ENCODE data around the gene INSIG2.

The INSIG2 gene

DNA sequence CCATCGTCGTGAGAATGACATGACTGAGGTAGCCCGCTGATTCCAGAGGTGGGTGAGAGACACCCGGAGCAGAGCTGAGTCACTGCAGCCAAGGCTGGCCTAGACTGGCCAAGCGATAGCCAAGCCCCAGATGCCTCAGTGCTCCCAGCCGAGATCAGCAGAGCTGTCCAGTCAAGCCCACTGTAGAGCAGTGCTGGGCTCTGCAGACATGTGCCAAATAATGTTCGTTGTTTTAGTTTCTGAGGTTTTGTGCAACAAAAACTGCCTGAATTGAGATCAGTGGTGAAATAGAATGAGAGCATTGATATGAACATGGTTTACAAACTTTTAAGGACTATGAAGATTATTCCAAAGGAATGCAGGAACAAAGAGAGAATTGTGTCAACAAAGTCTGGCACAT is 42.1 kb downstream of the INSIG2 start:
- Histone ChIP-seq H3K9me3 (ENCODE audit: insufficient read depth, low read depth, low read length) (no peaks in the 10 kb centered on the region), H3K4ac (ENCODE audit: low read depth, low read length) (no peak overlapping the region), H4K91ac (ENCODE audit: low read depth, low read length) (no peak overlapping the region), H3K36me3 (ENCODE audit: control insufficient read depth in 1 of 2, insufficient read depth in 2 of 2, low read length in 2 of 2) (no peaks in the 10 kb centered on the region), H3K9ac (ENCODE audit: low read length) (no peak overlapping the region), H2BK5ac (ENCODE audit: low read depth, low read length, poor library complexity) (no peak overlapping the region), H3K27me3 (ENCODE audit: insufficient read depth, low read length) (no peaks in the 10 kb centered on the region), H4K12ac (ENCODE audit: low read depth, low read length) (no peak overlapping the region), H3K4me2 (ENCODE audit: low read length) (no peak overlapping the region), H3K23ac (ENCODE audit: low read length) (no peak overlapping the region), H2AK5ac (ENCODE audit: low read length) (no peak overlapping the region), H4K8ac (ENCODE audit: low read depth, low read length) (no peak overlapping the region), H3K79me2 (ENCODE audit: control insufficient read depth, insufficient read depth, low read length, poor library complexity) (no peaks in the 10 kb centered on the region), H3K27ac (ENCODE audit: low read depth, low read length) (no peak overlapping the region), H2BK120ac (ENCODE audit: insufficient read depth, low read length, poor library complexity) (no peak overlapping the region), H2AFZ (ENCODE audit: insufficient read depth, low read length, poor library complexity) (no peak overlapping the region), H3K79me1 (ENCODE audit: low read length) (no peaks in the 10 kb centered on the region), H3K14ac (ENCODE audit: low read length) (no peak overlapping the region), H3K4me3 (ENCODE audit: low read depth, low read length) (no peak overlapping the region), H2BK12ac (ENCODE audit: low read length) (no peak overlapping the region), H3K4me1 (ENCODE audit: control insufficient read depth in 1 of 2, insufficient read depth in 2 of 2, low read length in 2 of 2) (no peaks in the 10 kb centered on the region), H3K18ac (ENCODE audit: low read length) (no peak overlapping the region)
- DNase-seq: no peak
- WGBS (ENCODE audit: extremely low coverage, insufficient coverage, insufficient read length): no CpG with 5 or more reads among the region's 7 CpGs

DNA sequence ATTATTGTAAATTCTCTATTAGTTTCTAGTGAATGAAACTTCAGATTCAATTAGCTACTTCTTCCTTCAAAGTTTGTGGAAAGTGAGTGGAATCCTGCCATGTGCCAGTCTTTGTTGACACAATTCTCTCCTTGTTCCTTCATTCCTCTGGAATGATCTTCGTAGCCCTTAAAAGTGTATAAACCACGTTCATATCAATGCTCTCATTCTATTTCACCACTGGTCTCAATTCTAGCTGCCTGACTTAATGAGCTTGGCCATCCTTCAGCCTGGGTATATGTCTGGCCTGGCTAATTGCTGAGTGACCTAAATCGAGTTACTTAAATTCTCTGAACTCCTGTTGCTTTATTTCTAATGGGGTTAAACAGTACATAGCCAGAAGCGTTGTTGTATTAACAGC is 43.5 kb downstream of the INSIG2 start:
- Histone ChIP-seq H3K4me2 (ENCODE audit: low read length) (no peak overlapping the region), H3K79me2 (ENCODE audit: control insufficient read depth, insufficient read depth, low read length, poor library complexity) (no peaks in the 10 kb centered on the region), H3K14ac (ENCODE audit: low read length) (no peak overlapping the region), H3K18ac (ENCODE audit: low read length) (no peak overlapping the region), H2BK5ac (ENCODE audit: low read depth, low read length, poor library complexity) (no peak overlapping the region), H4K12ac (ENCODE audit: low read depth, low read length) (no peak overlapping the region), H3K79me1 (ENCODE audit: low read length) (no peaks in the 10 kb centered on the region), H2BK12ac (ENCODE audit: low read length) (no peak overlapping the region), H2AK5ac (ENCODE audit: low read length) (no peak overlapping the region), H2BK120ac (ENCODE audit: insufficient read depth, low read length, poor library complexity) (no peak overlapping the region), H4K8ac (ENCODE audit: low read depth, low read length) (no peak overlapping the region), H3K36me3 (ENCODE audit: control insufficient read depth in 1 of 2, insufficient read depth in 2 of 2, low read length in 2 of 2) (no peaks in the 10 kb centered on the region), H3K9ac (ENCODE audit: low read length) (no peak overlapping the region), H2AFZ (ENCODE audit: insufficient read depth, low read length, poor library complexity) (no peak overlapping the region), H3K9me3 (ENCODE audit: insufficient read depth, low read depth, low read length) (no peaks in the 10 kb centered on the region), H3K23ac (ENCODE audit: low read length) (no peak overlapping the region), H3K4me3 (ENCODE audit: low read depth, low read length) (no peak overlapping the region), H3K4me1 (ENCODE audit: control insufficient read depth in 1 of 2, insufficient read depth in 2 of 2, low read length in 2 of 2) (no peaks in the 10 kb centered on the region), H3K4ac (ENCODE audit: low read depth, low read length) (no peak overlapping the region), H3K27me3 (ENCODE audit: insufficient read depth, low read length) (no peaks in the 10 kb centered on the region), H4K91ac (ENCODE audit: low read depth, low read length) (no peak overlapping the region), H3K27ac (ENCODE audit: low read depth, low read length) (no peak overlapping the region)
- WGBS (ENCODE audit: extremely low coverage, insufficient coverage, insufficient read length): no CpG with 5 or more reads among the region's 4 CpGs
- no peak for DNase-seq

DNA sequence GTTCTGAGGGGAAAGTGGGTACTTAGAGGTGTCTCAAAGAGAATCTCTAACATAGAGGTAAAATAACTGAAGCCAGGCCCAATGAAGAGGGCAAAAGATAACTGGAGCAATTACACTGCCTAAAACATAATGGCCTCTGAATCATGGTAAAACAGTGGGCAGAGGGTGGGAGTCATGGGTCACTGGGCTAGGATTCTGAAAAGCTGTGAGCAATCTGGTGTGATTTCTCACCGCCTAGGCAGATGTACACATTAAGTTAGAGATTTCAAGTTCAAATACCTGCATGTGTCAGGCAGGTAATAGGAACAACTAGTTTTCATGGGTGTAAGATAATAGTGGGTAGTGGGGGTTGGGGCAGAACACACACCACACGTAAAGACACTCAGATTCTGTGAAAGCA is 45.6 kb downstream of the INSIG2 start:
- Histone ChIP-seq H3K18ac (ENCODE audit: low read length) (no peak overlapping the region), H3K36me3 (ENCODE audit: control insufficient read depth in 1 of 2, insufficient read depth in 2 of 2, low read length in 2 of 2) (no peaks in the 10 kb centered on the region), H3K4ac (ENCODE audit: low read depth, low read length) (no peak overlapping the region), H3K27ac (ENCODE audit: low read depth, low read length) (no peak overlapping the region), H2BK12ac (ENCODE audit: low read length) (no peak overlapping the region), H2AK5ac (ENCODE audit: low read length) (no peak overlapping the region), H3K14ac (ENCODE audit: low read length) (no peak overlapping the region), H4K8ac (ENCODE audit: low read depth, low read length) (no peak overlapping the region), H4K91ac (ENCODE audit: low read depth, low read length) (no peak overlapping the region), H4K12ac (ENCODE audit: low read depth, low read length) (no peak overlapping the region), H3K9me3 (ENCODE audit: insufficient read depth, low read depth, low read length) (no peaks in the 10 kb centered on the region), H3K4me1 (ENCODE audit: control insufficient read depth in 1 of 2, insufficient read depth in 2 of 2, low read length in 2 of 2) (no peaks in the 10 kb centered on the region), H2AFZ (ENCODE audit: insufficient read depth, low read length, poor library complexity) (no peak overlapping the region), H3K27me3 (ENCODE audit: insufficient read depth, low read length) (no peaks in the 10 kb centered on the region), H2BK120ac (ENCODE audit: insufficient read depth, low read length, poor library complexity) (no peak overlapping the region), H3K9ac (ENCODE audit: low read length) (no peak overlapping the region), H3K79me1 (ENCODE audit: low read length) (no peaks in the 10 kb centered on the region), H3K23ac (ENCODE audit: low read length) (no peak overlapping the region), H2BK5ac (ENCODE audit: low read depth, low read length, poor library complexity) (no peak overlapping the region), H3K4me3 (ENCODE audit: low read depth, low read length) (no peak overlapping the region), H3K4me2 (ENCODE audit: low read length) (no peak overlapping the region), H3K79me2 (ENCODE audit: control insufficient read depth, insufficient read depth, low read length, poor library complexity) (no peaks in the 10 kb centered on the region)
- WGBS (ENCODE audit: extremely low coverage, insufficient coverage, insufficient read length): no CpG with 5 or more reads among the region's 2 CpGs
- no peak for DNase-seq

DNA sequence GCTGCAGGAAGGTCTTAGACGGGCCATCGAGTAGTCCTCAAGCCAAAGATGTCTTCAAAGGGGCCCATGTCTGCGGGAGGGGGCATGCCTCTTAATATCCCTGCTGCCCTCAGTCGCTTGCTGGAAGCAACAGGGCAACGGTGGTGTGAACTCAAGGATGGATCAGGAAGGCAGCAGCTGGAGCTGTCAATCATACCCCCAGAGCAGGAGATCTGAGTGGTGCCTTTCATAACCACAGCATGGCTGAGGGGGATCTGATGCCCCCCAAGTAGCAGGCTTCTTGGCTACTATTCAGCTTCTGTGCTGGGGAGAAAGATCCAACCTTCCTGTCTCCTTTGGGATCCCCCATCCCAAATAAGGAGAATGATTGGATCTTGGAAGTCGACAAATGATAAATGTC is 46.4 kb downstream of the INSIG2 start:
- Histone ChIP-seq H2AK5ac (ENCODE audit: low read length) (no peak overlapping the region), H3K79me2 (ENCODE audit: control insufficient read depth, insufficient read depth, low read length, poor library complexity) (no peaks in the 10 kb centered on the region), H3K27me3 (ENCODE audit: insufficient read depth, low read length) (no peaks in the 10 kb centered on the region), H3K14ac (ENCODE audit: low read length) (no peak overlapping the region), H2BK120ac (ENCODE audit: insufficient read depth, low read length, poor library complexity) (no peak overlapping the region), H4K8ac (ENCODE audit: low read depth, low read length) (no peak overlapping the region), H3K9me3 (ENCODE audit: insufficient read depth, low read depth, low read length) (no peaks in the 10 kb centered on the region), H3K18ac (ENCODE audit: low read length) (no peak overlapping the region), H4K91ac (ENCODE audit: low read depth, low read length) (no peak overlapping the region), H3K79me1 (ENCODE audit: low read length) (no peaks in the 10 kb centered on the region), H3K4me1 (ENCODE audit: control insufficient read depth in 1 of 2, insufficient read depth in 2 of 2, low read length in 2 of 2) (no peaks in the 10 kb centered on the region), H3K4me2 (ENCODE audit: low read length) (no peak overlapping the region), H3K27ac (ENCODE audit: low read depth, low read length) (no peak overlapping the region), H2AFZ (ENCODE audit: insufficient read depth, low read length, poor library complexity) (no peak overlapping the region), H3K23ac (ENCODE audit: low read length) (no peak overlapping the region), H2BK5ac (ENCODE audit: low read depth, low read length, poor library complexity) (no peak overlapping the region), H3K9ac (ENCODE audit: low read length) (no peak overlapping the region), H4K12ac (ENCODE audit: low read depth, low read length) (no peak overlapping the region), H3K36me3 (ENCODE audit: control insufficient read depth in 1 of 2, insufficient read depth in 2 of 2, low read length in 2 of 2) (no peaks in the 10 kb centered on the region), H3K4me3 (ENCODE audit: low read depth, low read length) (no peak overlapping the region), H3K4ac (ENCODE audit: low read depth, low read length) (no peak overlapping the region), H2BK12ac (ENCODE audit: low read length) (no peak overlapping the region)
- DNase-seq: no peak
- WGBS (ENCODE audit: extremely low coverage, insufficient coverage, insufficient read length): no CpG with 5 or more reads among the region's 6 CpGs

All from trophoblast cell (in vitro differentiated cells and primary cell).